ENCODE data around the gene AKAP6. TPM values are rescaled to one million over a fixed set of nuclear protein-coding genes. Genes with fewer than 3 reads are reported as not detected.

Gene AKAP6
- total RNA-seq, 2 experiments from 2014 or later = 2.0 to 2.4 TPM

DNA sequence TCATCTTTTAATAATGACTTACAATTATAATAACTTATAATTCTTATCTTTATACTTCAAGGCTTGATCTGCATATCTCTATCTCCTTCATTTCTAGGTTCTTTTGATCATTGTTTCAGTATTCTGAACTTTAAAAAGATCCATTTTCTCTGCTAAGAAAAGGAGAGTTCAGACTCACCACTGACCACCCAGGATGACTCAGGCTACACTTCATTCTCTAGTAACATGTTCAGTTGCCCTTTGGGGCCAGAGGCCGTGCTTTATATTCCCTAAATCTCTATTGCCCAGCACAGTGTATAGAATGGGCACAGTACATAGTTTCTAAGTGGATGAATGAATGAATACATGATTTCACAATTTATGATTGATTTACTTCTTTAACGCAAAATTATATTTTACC lies 268.7 kb downstream of the AKAP6 start:
- no peaks in the 10 kb centered on the region for H3K9me3 Mint-ChIP-seq
- intact Hi-C loops (cut with micrococcal nuclease) = no loop called here

DNA sequence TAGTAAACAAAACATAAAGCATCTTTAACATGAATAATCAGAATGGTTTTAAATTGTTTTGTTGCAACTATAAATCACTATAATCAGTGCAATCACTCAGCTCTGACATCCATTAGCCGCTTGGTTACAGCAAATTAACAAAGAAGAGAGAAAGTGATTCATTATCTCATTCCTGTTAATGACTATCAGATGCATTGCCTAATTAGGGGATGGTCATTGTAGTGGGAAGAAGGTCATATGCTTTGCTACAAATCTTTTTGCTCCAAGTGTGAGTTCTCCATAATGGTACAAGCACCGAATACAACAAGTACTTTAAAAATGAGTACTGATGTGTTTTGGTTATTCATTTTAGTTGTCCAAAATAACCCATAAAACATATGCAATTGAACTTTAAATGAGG lies 272.0 kb downstream of the AKAP6 start:
- CTCF ChIA-PET = no interaction called here
- intact Hi-C loops (cut with micrococcal nuclease) = no loop called here
- Mint-ChIP-seq H3K4me1 (ENCODE audit: low read depth) (no peaks in the 10 kb centered on the region), H3K9me3 (no peaks in the 10 kb centered on the region), H3K36me3 (ENCODE audit: low read depth) (no peaks in the 10 kb centered on the region), H3K4me3 (no peak overlapping the region), H3K27ac (no peak overlapping the region), H3K27me3 (ENCODE audit: low read depth) (no peaks in the 10 kb centered on the region)
- no peak for DNase-seq

More for the DNA sequence above, 268.7 kb downstream of the AKAP6 start:
- DNase-seq = no peak
- Mint-ChIP-seq H3K36me3 (ENCODE audit: low read depth) (no peaks in the 10 kb centered on the region), H3K27ac (no peak overlapping the region), H3K27me3 (ENCODE audit: low read depth) (no peaks in the 10 kb centered on the region), H3K4me1 (ENCODE audit: low read depth) (no peaks in the 10 kb centered on the region), H3K4me3 (no peak overlapping the region)
- CTCF ChIA-PET = no interaction called here

DNA sequence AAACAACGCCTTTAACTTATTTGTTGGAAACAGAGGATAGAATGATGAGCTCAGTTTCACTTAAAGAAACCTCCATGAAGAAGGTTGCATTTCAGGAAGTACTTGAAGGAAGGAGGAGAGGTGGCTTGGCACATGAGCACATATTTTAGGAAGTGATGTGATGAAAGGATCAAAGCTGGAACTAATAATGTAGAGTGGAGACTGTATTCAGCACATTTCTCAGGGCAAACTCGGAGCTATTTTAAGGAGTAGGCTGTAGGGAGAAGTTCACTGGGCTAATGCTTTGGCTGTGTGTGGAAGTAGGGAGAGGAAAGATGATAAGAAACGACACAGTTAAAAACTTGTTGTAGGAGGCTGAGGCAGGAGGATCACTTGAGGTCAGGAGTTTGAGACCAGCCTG lies 272.8 kb downstream of the AKAP6 start:
- H3K9me3 Mint-ChIP-seq = no peaks in the 10 kb centered on the region
- intact Hi-C loops (cut with micrococcal nuclease) = no loop called here
- CTCF ChIA-PET = interaction anchor here (1.2 kb wide), 1 partner anchor 1236 kb away, joined by 3 read pairs; no protein-coding TSS in a partner anchor
- H3K4me1 Mint-ChIP-seq (ENCODE audit: low read depth) = no peaks in the 10 kb centered on the region
- H3K36me3 Mint-ChIP-seq (ENCODE audit: low read depth) = no peaks in the 10 kb centered on the region
- no peak overlapping the region for H3K27ac Mint-ChIP-seq
- no peaks in the 10 kb centered on the region for H3K27me3 Mint-ChIP-seq (ENCODE audit: low read depth)
- no peak for DNase-seq
- H3K4me3 Mint-ChIP-seq = no peak overlapping the region

DNA sequence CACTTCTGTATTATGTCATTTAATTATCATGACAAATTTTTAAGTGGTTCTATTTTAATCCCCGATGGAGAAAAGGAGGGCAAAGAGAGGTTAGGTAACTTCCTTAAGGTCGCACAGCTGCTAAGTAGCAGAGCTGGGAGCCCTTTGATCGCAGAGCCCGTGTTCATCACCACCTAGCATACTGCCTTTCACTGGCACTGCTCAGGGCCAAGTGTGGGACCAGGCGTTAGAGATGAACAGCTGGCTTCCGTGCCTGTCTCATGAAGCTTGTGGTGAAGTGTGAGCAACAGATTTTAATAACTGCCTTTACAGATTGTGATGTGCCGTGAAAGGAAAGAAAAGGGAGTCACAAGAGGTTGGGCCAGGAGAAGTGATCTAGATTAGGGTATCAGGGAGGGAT lies 273.6 kb downstream of the AKAP6 start:
- Mint-ChIP-seq H3K4me1 (ENCODE audit: low read depth) (no peaks in the 10 kb centered on the region), H3K36me3 (ENCODE audit: low read depth) (no peaks in the 10 kb centered on the region), H3K27ac (no peak overlapping the region), H3K4me3 (no peak overlapping the region), H3K27me3 (ENCODE audit: low read depth) (no peaks in the 10 kb centered on the region), H3K9me3 (no peaks in the 10 kb centered on the region)
- CTCF ChIA-PET = interaction anchor here (0.9 to 1.2 kb wide), 2 partner anchors 8 to 1235 kb away, joined by 3 read pairs; no protein-coding TSS in a partner anchor
- intact Hi-C loops (cut with micrococcal nuclease) = no loop called here
- DNase-seq = no peak

DNA sequence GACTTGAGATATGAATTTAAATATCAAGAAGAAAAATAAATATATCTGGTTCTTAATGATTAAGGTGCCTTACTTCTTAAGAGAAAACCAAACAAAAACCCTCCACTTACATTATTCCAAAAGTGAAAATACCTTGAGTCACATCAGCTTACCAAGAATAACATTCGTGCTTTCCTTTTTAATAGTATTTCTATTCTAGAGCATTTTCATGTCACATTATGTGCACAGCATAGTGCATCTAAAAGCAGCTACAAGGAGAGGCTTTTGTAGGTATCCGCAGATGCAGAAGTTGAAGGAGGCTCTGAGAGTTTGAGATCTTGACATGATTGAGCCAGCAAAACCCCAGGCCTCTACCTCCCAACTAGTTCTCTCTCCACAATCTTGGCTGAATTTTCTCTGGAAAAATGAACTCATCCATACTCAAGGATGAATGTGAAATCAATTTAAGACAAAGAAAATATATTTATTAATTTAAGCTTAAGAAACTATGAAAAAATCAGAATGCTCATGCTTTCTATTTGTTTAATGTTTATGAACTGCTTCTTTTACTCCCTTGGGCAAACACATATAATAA lies 275.0 kb downstream of the AKAP6 start:
- Mint-ChIP-seq H3K4me1 (ENCODE audit: low read depth) (no peaks in the 10 kb centered on the region), H3K9me3 (no peaks in the 10 kb centered on the region), H3K36me3 (ENCODE audit: low read depth) (no peaks in the 10 kb centered on the region), H3K4me3 (no peak overlapping the region), H3K27ac (no peak overlapping the region), H3K27me3 (ENCODE audit: low read depth) (no peaks in the 10 kb centered on the region)
- intact Hi-C loops (cut with micrococcal nuclease) = no loop called here
- CTCF ChIA-PET = interaction anchor here (0.7 kb wide), 1 partner anchor 15 kb away, joined by 3 read pairs; no protein-coding TSS in a partner anchor
- DNase-seq = no peak

DNA sequence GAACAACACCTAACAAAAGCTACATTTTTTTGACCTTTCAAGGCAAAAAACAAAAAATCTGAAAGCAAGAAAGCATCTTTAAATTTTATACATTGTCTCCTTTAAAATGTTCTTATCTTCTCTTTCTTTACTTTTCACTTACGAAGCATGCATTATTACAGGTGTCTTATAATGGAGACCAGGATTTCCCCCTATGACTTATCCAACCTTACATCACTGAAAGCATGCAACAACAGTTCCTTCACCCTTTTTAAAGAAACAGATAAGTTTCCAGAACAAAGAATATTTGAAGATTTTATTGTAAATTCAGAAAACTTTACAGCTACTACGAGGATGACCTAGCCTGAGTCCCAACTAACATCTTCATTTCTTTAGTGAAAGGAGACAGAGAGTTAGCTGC lies 277.2 kb downstream of the AKAP6 start:
- Mint-ChIP-seq H3K27ac (no peak overlapping the region), H3K4me1 (ENCODE audit: low read depth) (no peaks in the 10 kb centered on the region), H3K27me3 (ENCODE audit: low read depth) (no peaks in the 10 kb centered on the region), H3K9me3 (no peaks in the 10 kb centered on the region), H3K36me3 (ENCODE audit: low read depth) (no peaks in the 10 kb centered on the region), H3K4me3 (no peak overlapping the region)
- intact Hi-C loops (cut with micrococcal nuclease) = no loop called here
- CTCF ChIA-PET = interaction anchor here (0.5 to 1.1 kb wide), 2 partner anchors 15 to 23 kb away, joined by 3 read pairs; no protein-coding TSS in a partner anchor
- no peak for DNase-seq

DNA sequence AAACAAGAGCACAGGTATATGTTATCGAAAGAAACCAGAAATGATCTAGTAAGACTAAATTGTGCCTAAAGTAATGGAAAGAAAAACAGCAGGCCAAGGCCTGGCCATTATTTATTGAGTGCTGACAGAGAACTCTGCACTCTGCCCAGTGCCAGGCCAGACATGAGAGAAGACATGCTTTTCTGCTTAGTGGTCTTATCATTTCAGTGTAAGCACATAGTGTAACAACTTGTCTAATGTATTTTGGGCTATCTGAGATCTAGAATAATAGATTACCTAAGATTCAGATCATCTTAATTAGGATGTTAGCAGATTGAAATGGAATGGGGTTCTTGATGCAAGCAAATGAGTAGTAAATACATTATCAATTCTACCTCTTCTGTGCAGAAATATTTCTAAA lies 278.3 kb downstream of the AKAP6 start:
- Mint-ChIP-seq H3K4me3 (no peak overlapping the region), H3K27ac (no peak overlapping the region), H3K27me3 (ENCODE audit: low read depth) (no peaks in the 10 kb centered on the region), H3K36me3 (ENCODE audit: low read depth) (no peaks in the 10 kb centered on the region), H3K4me1 (ENCODE audit: low read depth) (no peaks in the 10 kb centered on the region), H3K9me3 (no peaks in the 10 kb centered on the region)
- no peak for DNase-seq
- CTCF ChIA-PET = no interaction called here
- intact Hi-C loops (cut with micrococcal nuclease) = no loop called here

DNA sequence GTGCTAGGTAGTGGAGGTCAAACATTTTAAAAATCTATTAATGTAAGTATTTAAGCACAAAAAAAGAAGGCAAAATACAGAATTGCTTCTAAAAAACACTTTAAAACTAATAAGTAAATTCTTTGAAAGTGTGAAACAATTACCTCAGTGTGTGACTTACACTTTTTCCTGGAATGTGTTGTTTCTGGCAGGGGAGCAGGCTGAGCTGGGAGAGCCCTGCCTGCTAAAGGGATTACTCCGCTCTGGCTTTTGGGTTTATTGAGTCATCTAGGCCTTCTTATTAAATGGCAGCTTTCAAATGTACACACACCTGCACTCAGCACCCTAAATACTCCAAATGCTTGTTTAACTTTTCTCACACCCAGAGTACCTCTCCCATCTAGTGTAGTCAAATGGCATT lies 279.8 kb downstream of the AKAP6 start:
- intact Hi-C loops (cut with micrococcal nuclease) = no loop called here
- Mint-ChIP-seq H3K9me3 (no peaks in the 10 kb centered on the region), H3K27me3 (ENCODE audit: low read depth) (no peaks in the 10 kb centered on the region), H3K27ac (no peak overlapping the region), H3K36me3 (ENCODE audit: low read depth) (no peaks in the 10 kb centered on the region), H3K4me1 (ENCODE audit: low read depth) (no peaks in the 10 kb centered on the region), H3K4me3 (no peak overlapping the region)
- CTCF ChIA-PET = interaction anchor here (0.6 kb wide), 1 partner anchor 109 kb away, joined by 3 read pairs; no protein-coding TSS in a partner anchor
- DNase-seq = no peak

DNA sequence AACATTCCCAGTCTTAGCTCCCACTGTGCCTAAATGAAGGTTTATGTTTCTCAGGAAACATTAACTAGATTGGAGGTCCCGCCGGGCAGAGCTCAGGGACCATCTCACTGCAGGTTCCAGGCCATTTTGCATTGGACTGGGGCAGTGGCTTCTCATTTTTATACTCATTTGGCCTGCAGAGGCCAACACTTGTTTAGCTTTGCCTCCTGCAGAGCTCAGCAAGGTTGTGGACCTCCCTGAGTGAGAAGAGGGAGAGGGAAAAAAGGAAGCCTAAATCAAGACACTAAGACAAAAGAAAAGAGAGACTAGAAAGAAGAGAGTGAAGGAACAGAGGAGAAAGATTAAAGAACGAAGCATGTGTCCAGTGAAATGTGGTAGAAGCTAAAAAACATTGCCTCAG lies 280.3 kb downstream of the AKAP6 start:
- Mint-ChIP-seq H3K9me3 (no peaks in the 10 kb centered on the region), H3K36me3 (ENCODE audit: low read depth) (no peaks in the 10 kb centered on the region), H3K4me1 (ENCODE audit: low read depth) (no peaks in the 10 kb centered on the region), H3K27me3 (ENCODE audit: low read depth) (no peaks in the 10 kb centered on the region), H3K4me3 (no peak overlapping the region), H3K27ac (no peak overlapping the region)
- CTCF ChIA-PET = no interaction called here
- intact Hi-C loops (cut with micrococcal nuclease) = no loop called here
- DNase-seq = no peak

DNA sequence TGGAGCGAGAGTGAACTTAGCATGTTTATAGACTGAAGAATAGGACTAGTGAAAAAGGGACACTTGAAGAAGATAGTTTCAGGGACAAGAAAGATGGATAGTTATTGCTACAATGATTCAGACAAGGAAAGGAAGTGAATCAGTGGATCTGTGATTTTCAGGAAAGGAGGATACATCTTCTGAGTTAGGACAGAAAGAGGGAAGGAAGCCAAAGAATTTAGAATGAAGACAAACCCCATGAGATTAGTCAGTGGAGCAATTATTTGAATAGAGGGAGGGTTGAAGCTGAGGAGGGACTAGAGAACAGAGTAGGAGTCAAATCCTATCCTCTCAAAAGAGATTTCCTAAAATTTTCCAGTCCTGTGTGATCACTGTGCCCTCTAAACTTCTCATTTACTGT lies 282.7 kb downstream of the AKAP6 start:
- DNase-seq = no peak
- Mint-ChIP-seq H3K36me3 (ENCODE audit: low read depth) (no peaks in the 10 kb centered on the region), H3K27ac (no peak overlapping the region), H3K4me3 (no peak overlapping the region), H3K27me3 (ENCODE audit: low read depth) (no peaks in the 10 kb centered on the region), H3K9me3 (no peaks in the 10 kb centered on the region), H3K4me1 (ENCODE audit: low read depth) (no peaks in the 10 kb centered on the region)
- CTCF ChIA-PET = interaction anchor here (0.7 kb wide), 1 partner anchor 23 kb away, joined by 3 read pairs; no protein-coding TSS in a partner anchor
- intact Hi-C loops (cut with micrococcal nuclease) = no loop called here

DNA sequence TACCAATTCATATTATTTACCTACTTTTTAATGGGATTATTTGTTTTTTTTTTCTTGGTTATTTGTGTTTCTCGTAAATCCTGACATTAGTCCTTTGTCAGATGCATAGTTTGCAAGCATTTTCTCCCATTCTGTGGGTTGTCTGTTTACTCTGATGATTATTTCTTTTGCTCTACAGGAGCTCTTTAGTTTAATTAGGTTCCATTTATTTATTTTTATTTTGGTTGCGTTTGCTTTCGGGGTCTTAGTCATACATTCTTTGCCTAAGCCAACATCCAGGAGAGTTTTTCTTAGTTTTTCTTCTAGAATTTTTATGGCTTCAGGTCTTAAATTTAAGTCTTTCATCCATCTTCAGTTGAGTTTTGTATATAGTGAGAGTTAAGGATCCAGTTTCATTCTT lies 289.9 kb downstream of the AKAP6 start:
- H3K9me3 Mint-ChIP-seq = no peaks in the 10 kb centered on the region
- CTCF ChIA-PET = no interaction called here
- no peaks in the 10 kb centered on the region for H3K4me1 Mint-ChIP-seq (ENCODE audit: low read depth)
- no peak overlapping the region for H3K27ac Mint-ChIP-seq
- no peak for DNase-seq
- intact Hi-C loops (cut with micrococcal nuclease) = no loop called here
- no peaks in the 10 kb centered on the region for H3K27me3 Mint-ChIP-seq (ENCODE audit: low read depth)
- no peak overlapping the region for H3K4me3 Mint-ChIP-seq
- H3K36me3 Mint-ChIP-seq (ENCODE audit: low read depth) = peaks cover 3% of the 10 kb centered on the region

DNA sequence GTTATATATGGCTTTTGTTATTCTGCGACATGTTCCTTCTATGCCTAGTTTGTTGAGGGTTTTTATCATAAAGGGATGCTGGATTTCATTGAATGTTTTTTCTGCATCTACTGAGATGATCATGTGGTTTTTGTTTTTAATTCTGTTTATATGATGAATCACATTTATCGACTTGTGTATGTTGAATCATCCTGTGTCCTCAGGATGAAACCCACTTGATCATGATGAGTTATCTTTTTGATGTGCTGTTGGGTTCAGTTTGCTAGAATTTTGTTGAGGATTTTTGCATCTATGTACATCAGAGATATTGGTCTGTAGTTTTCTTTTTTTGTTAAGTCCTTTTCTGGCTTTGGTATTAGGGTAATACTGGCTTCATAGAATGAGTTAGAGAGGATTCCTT lies 291.2 kb downstream of the AKAP6 start:
- Mint-ChIP-seq H3K9me3 (no peaks in the 10 kb centered on the region), H3K4me1 (ENCODE audit: low read depth) (no peaks in the 10 kb centered on the region), H3K27ac (no peak overlapping the region), H3K27me3 (ENCODE audit: low read depth) (no peaks in the 10 kb centered on the region), H3K36me3 (ENCODE audit: low read depth) (peaks cover 3% of the 10 kb centered on the region), H3K4me3 (no peak overlapping the region)
- CTCF ChIA-PET = no interaction called here
- intact Hi-C loops (cut with micrococcal nuclease) = no loop called here
- no peak for DNase-seq

DNA sequence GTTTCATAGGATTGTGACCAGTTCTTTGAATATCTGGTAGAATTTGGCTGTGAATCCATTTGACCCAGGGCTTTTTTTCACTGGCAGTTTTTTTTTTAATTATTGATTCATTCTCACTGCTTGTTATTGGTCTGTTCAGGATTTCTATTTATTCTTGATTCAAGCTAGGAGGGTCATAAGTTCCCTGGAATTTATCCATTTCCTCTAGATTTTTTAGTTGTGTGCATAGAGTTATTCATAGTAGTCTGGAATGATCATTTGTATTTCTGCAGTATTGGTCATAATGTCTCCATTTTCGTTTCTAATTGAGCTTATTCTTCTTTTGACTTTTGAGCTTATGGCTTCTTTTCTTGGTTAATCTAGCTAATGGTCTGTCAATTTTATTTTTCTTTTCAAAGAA lies 291.6 kb downstream of the AKAP6 start:
- H3K27ac Mint-ChIP-seq = no peak overlapping the region
- peaks cover 3% of the 10 kb centered on the region for H3K36me3 Mint-ChIP-seq (ENCODE audit: low read depth)
- no peaks in the 10 kb centered on the region for H3K9me3 Mint-ChIP-seq
- CTCF ChIA-PET = no interaction called here
- no peak overlapping the region for H3K4me3 Mint-ChIP-seq
- intact Hi-C loops (cut with micrococcal nuclease) = no loop called here
- DNase-seq = no peak
- no peaks in the 10 kb centered on the region for H3K4me1 Mint-ChIP-seq (ENCODE audit: low read depth)
- H3K27me3 Mint-ChIP-seq (ENCODE audit: low read depth) = no peaks in the 10 kb centered on the region
